GM19043 (cell line): ENCODE results near the gene MAN2B2.

Experiments
- ATAC-seq: cut with Tn5 transposase; IDR thresholded peaks from one replicate; pipeline ENCODE4 v1.9.1; 2021; ENCODE audit warnings: low read depth; ENCODE audit not compliant: unreplicated experiment

Gene MAN2B2

GRCh38 chr4:6574747-6575502, at the start of gene MAN2B2:
Gene MAN2B2 (plus strand): TSS chr4:6575189. CDS start chr4:6575211, 22 bp downstream.
- ATAC-seq, result peak; percentile 87

GRCh38 chr4:6525474-6525873, 49.5 kb upstream of the MAN2B2 start:
- no peak for ATAC-seq

- ATAC-seq, result no peak
Measured at GRCh38 chr4:6526156-6526555, 48.8 kb upstream of the MAN2B2 start.

DNA sequence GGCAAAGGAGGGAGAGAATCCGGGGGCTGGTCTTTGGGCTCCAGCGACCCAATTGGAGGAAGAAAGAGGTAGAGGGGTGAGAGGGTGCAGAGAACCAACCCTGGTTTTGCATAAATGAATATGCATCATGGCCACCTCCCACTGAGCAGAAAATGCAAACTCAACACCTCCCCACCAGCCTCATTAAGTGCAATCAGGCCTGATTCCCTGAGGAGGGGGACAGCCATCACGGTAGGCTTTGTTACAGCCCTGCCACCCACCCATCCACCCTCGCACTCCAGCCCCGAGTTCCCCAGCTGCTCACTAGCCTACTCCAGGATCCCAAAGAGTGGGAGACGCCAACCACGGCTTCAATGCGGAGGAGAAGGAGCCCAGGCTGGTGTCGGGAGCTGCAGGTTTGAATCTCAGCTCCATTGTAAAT, 48.3 kb upstream of the MAN2B2 start:
- no peak for ATAC-seq

- no peak for ATAC-seq
Measured at GRCh38 chr4:6527259-6527658, 47.7 kb upstream of the MAN2B2 start.

GRCh38 chr4:6527683-6528595, 47.0 kb upstream of the MAN2B2 start:
- ATAC-seq, result no peak

DNA sequence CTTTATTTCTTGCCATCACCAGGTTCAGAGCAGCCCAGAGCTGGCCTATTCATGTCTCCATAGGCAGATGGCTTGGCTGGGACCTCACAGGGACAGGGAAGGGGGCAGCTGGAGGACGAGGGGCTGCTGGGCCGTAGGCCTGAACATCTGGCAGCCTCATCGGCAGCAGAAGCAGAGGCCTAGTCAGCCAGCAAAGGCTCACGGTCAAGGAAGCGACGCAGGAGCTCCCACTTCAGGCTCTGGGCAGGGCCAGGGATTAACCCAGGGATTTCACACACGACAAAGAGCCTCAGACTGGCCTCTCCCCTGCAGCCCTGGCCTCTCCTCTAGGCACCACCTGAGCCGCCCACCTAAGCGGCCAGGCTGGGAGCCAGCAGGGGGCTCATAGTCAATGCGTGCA, 46.0 kb upstream of the MAN2B2 start:
- ATAC-seq, result no peak

- no peak for ATAC-seq
Measured at GRCh38 chr4:6530301-6530700, 44.7 kb upstream of the MAN2B2 start.

- no peak for ATAC-seq
Measured at GRCh38 chr4:6530964-6531363, 44.0 kb upstream of the MAN2B2 start.

DNA sequence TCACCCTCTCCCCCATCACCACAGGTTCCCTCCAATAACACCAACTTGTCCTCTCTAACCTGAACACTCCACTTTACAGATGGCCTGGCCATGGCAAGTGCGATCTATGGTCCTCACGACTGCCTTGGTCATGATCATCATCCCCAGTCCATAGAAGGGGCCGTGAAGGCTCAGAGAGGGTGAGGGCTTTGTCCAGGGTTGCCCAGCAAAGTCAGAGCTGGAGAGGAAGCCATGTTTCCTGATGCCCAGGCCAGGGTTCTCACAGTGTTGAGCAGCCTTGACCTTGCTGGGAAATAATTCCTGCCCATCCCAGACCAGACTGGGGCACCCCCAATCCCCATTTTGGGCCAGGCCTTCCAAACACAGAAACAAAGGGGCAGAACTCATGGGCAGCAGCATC, 42.9 kb upstream of the MAN2B2 start:
- no peak for ATAC-seq

GRCh38 chr4:6532658-6533057, 42.3 kb upstream of the MAN2B2 start:
- ATAC-seq, result no peak

DNA sequence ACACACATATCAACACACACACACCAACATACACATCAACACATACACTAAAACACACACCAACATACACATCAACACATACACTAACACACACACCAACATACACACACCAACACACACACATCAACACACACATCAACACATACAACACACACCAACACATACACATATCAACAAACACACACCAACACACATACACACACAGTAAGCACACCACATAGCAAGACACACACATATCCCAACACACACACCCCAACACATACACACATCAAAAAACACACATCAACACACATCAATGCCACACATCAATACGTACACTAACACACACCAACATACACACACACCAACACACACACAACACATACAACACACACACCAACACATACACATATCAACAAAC, 40.9 kb upstream of the MAN2B2 start:
- no peak for ATAC-seq

DNA sequence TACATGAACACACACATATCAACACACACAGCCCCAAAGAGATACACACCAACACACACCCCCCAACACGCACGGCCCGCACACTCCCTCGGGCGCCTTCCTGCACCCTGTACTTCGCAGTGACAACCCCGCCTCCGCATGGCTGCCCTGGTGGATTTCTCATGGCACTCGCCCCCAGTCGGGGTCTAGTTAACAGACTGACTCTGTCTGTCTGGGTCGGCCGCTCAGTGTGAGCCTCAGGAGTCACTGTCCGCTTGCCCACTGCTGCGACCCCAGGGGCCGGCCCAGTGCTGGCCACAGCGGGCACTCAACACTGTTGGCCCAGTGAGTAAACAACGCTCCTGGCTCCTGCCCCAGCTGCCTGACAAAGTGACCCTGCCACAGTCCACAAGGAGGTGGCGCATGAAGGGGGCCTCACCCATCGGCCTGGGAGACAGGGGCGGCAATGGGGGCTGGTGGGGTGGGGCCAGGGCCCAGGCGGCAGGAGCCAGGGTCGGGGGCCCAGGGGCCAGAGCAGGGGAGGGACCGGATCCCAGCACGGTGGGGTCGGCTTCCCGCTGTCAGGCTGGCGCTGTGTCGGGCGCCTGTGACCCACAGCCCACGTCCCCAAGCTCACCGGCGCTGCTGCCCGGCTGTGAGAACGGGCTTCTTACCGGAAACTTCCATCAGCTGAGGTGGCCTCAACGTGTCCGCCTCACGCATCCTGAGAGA, 40.2 kb upstream of the MAN2B2 start:
- ATAC-seq, result no peak

DNA sequence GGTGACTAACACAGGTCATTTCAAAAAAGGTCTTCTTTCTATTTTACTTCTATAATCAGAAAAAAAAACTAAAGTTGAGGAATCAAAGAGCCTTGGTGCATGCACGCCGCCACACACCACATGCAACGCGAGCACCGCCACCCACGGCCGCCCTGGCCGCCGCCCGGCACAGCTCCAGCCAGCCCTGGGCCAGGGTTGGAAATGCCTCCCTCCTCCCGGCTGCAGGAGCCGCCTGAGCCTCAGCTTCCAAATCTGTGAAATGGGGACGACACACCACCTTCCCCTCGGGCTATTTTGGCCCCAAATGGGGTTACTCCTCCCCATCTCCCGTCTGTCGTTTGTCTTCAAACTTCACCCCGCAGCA, 39.7 kb upstream of the MAN2B2 start:
- no peak for ATAC-seq

GRCh38 chr4:6535706-6536105, 39.3 kb upstream of the MAN2B2 start:
- no peak for ATAC-seq

GRCh38 chr4:6538111-6538510, 36.9 kb upstream of the MAN2B2 start:
- ATAC-seq, result no peak

- ATAC-seq, result no peak
Measured at GRCh38 chr4:6538575-6538974, 36.4 kb upstream of the MAN2B2 start.

GRCh38 chr4:6539009-6539764, 35.8 kb upstream of the MAN2B2 start:
- ATAC-seq, result no peak

DNA sequence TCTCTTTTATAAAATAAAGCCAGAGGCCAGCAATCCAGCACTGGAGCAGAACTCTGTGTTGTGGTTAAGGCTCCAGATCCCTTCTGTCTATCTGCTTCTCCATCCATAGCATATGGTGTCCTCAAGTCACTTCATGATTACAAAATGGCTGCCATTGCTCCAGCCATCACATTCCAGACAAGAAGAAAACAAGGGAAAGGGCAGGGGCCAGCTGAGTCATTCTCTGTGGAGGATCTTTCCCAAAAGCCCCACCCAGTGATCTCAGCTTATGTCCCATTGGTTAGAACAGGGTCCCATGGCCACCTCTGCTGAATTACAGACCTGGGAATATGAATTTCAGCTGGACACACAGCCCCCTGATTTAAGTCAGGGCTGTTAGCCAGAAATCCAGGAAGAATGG, 34.1 kb upstream of the MAN2B2 start:
- ATAC-seq, result no peak

DNA sequence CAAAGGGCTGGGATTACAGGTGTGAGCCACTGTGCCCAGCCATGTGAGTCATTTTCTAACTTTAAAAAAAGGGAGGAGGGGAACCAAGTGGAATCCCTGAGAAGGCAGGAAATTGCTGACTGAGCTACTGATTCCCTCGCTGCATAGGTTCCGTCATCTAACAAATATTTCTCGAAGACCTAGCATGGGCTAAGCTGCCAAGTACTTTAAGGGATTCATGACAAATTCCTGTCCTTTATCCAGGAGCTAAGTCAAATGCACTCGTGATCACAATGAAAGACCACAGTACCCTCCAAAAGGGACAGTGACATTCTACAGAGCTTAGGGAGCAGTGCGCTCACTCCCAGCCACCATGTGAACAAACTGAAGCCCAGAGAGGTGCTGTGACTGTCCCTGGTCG, 33.2 kb upstream of the MAN2B2 start:
- ATAC-seq, result no peak
